ENCODE measurements around the gene MGAT5B. TPM values are rescaled to one million over a fixed set of nuclear protein-coding genes. Genes with fewer than 3 reads are reported as not detected.

The MGAT5B gene
- total and polyA plus RNA-seq, 4 donors: 0.02 to 0.25 TPM; not detected in 2

GRCh38 chr17:76852843-76853242 lies 15.4 kb upstream of the MGAT5B start:
- Histone ChIP-seq H3K27ac (ENCODE audit: low read depth in 1 of 2, low read length in 2 of 2) (no peak overlapping the region), H3K4me3 (ENCODE audit: low read depth in 1 of 3, low read length in 3 of 3) (no peak overlapping the region), H3K4me1 (ENCODE audit: control insufficient read depth in 4 of 4, insufficient read depth in 4 of 4, low read length in 3 of 4) (no peaks in the 10 kb centered on the region), H3K9ac (ENCODE audit: low read depth in 1 of 2, low read length in 2 of 2) (no peak overlapping the region), H3K36me3 (ENCODE audit: control insufficient read depth in 4 of 4, insufficient read depth in 3 of 4, low read depth in 1 of 4, low read length in 3 of 4) (no peaks in the 10 kb centered on the region), H3K9me3 (ENCODE audit: control insufficient read depth in 4 of 4, low read length in 3 of 4) (no peaks in the 10 kb centered on the region), H3K27me3 (ENCODE audit: control insufficient read depth in 4 of 4, insufficient read depth in 4 of 4, low read length in 3 of 4) (peaks cover 0 to 3% (median 0%) of the 10 kb centered on the region in 4 donors)
- TF ChIP-seq ATF3 (IDR thresholded peaks at IDR 0.05) (no peak), NR2F2 (IDR thresholded peaks at IDR 0.05) (no peak), FOXA1 (IDR thresholded peaks at IDR 0.05) (no peak), MAX (IDR thresholded peaks at IDR 0.05) (no peak), GABPA (IDR thresholded peaks at IDR 0.05 in 1 of 2, conservative IDR thresholded peaks at IDR 0.05 in 1 of 2) (no peak), ZBTB33 (IDR thresholded peaks at IDR 0.05) (no peak), SP1 (IDR thresholded peaks at IDR 0.05) (no peak), RXRA (IDR thresholded peaks at IDR 0.05) (no peak), CTCF (IDR thresholded peaks at IDR 0.05; ENCODE audit: low read depth, low read length, missing input control) (no peak), EGR1 (IDR thresholded peaks at IDR 0.05; ENCODE audit: low read depth in 2 of 2) (no peak), TAF1 (conservative IDR thresholded peaks at IDR 0.05) (no peak), JUND (IDR thresholded peaks at IDR 0.05) (no peak), REST (IDR thresholded peaks at IDR 0.05) (no peak), HNF4G (IDR thresholded peaks at IDR 0.05) (no peak)
- WGBS: 80% methylated on average over 8 of the region's 8 CpGs
- DNase-seq (ENCODE audit: low spot score): no peak

- Histone ChIP-seq H3K27me3 (ENCODE audit: control insufficient read depth in 4 of 4, insufficient read depth in 4 of 4, low read length in 3 of 4) (no peaks in the 10 kb centered on the region), H3K4me3 (ENCODE audit: low read depth in 1 of 3, low read length in 3 of 3) (no peak overlapping the region), H3K4me1 (ENCODE audit: control insufficient read depth in 4 of 4, insufficient read depth in 4 of 4, low read length in 3 of 4) (no peaks in the 10 kb centered on the region), H3K9ac (ENCODE audit: low read depth in 1 of 2, low read length in 2 of 2) (no peak overlapping the region), H3K27ac (ENCODE audit: low read depth in 1 of 2, low read length in 2 of 2) (no peak overlapping the region), H3K9me3 (ENCODE audit: control insufficient read depth in 4 of 4, low read length in 3 of 4) (no peaks in the 10 kb centered on the region), H3K36me3 (ENCODE audit: control insufficient read depth in 4 of 4, insufficient read depth in 3 of 4, low read depth in 1 of 4, low read length in 3 of 4) (no peaks in the 10 kb centered on the region)
- WGBS: 86% methylated on average over 3 of the region's 3 CpGs
- no peak for DNase-seq (ENCODE audit: low spot score)
- TF ChIP-seq FOXA2 (IDR thresholded peaks at IDR 0.05) (no peak), HNF4G (IDR thresholded peaks at IDR 0.05) (no peak), SP1 (IDR thresholded peaks at IDR 0.05) (no peak), GABPA (IDR thresholded peaks at IDR 0.05 in 1 of 2, conservative IDR thresholded peaks at IDR 0.05 in 1 of 2) (no peak), EGR1 (IDR thresholded peaks at IDR 0.05; ENCODE audit: low read depth in 2 of 2) (no peak), MAX (IDR thresholded peaks at IDR 0.05) (no peak), FOXA1 (IDR thresholded peaks at IDR 0.05) (no peak), HNF4A (conservative IDR thresholded peaks at IDR 0.05) (no peak), NR2F2 (IDR thresholded peaks at IDR 0.05) (no peak), ATF3 (IDR thresholded peaks at IDR 0.05) (no peak), TAF1 (conservative IDR thresholded peaks at IDR 0.05) (no peak), REST (IDR thresholded peaks at IDR 0.05) (no peak), ZBTB33 (IDR thresholded peaks at IDR 0.05) (no peak), RXRA (IDR thresholded peaks at IDR 0.05) (no peak), JUND (IDR thresholded peaks at IDR 0.05) (no peak)
These were observed 13.1 kb upstream of the MGAT5B start for GRCh38 chr17:76855105-76855504.
